HG03159 (cell line): Measurements from ENCODE around the gene CHD5.
"Not testable (repeated sequence)": the region's sequence is repeated elsewhere in the genome, so short reads cannot be mapped to it uniquely, and the experiment has no call there.

Experiments
- ATAC-seq: cut with Tn5 transposase; IDR thresholded peaks from one replicate; pipeline ENCODE4 v1.9.1; 2021; ENCODE audit warnings: mild to moderate bottlenecking, moderate library complexity; ENCODE audit not compliant: unreplicated experiment

Gene CHD5

GRCh38 chr1:6088956-6089355 is 91.2 kb downstream of the CHD5 start:
- ATAC-seq, result no peak

GRCh38 chr1:6087958-6088357 is 92.2 kb downstream of the CHD5 start:
- ATAC-seq, result no peak

- ATAC-seq, result no peak
Observed at GRCh38 chr1:6087377-6087772, 92.7 kb downstream of the CHD5 start.

- ATAC-seq, result no peak
Observed at GRCh38 chr1:6086762-6087376, 93.3 kb downstream of the CHD5 start.

GRCh38 chr1:6086358-6086757 is 93.8 kb downstream of the CHD5 start:
- no peak for ATAC-seq

GRCh38 chr1:6085666-6086065 is 94.5 kb downstream of the CHD5 start:
- ATAC-seq, result no peak

- no peak for ATAC-seq
Observed at GRCh38 chr1:6084781-6085495, 95.2 kb downstream of the CHD5 start.

- no peak for ATAC-seq
Observed at GRCh38 chr1:6083801-6084446, 96.2 kb downstream of the CHD5 start.

- ATAC-seq, result no peak
Observed at GRCh38 chr1:6083385-6083784, 96.7 kb downstream of the CHD5 start.

GRCh38 chr1:6082430-6082971 is 97.6 kb downstream of the CHD5 start:
- ATAC-seq, result no peak

- ATAC-seq, result no peak
Observed at GRCh38 chr1:6081901-6082300, 98.2 kb downstream of the CHD5 start.

GRCh38 chr1:6080469-6080868 is 99.7 kb downstream of the CHD5 start:
- ATAC-seq, result no peak

- no peak for ATAC-seq
Observed at GRCh38 chr1:6077919-6078318, 102.2 kb downstream of the CHD5 start.

- no peak for ATAC-seq
Observed at GRCh38 chr1:6077506-6077905, 102.6 kb downstream of the CHD5 start.

- ATAC-seq, result not testable (repeated sequence)
Observed at GRCh38 chr1:6077061-6077460, 103.1 kb downstream of the CHD5 start.

- no peak for ATAC-seq
Observed at GRCh38 chr1:6075748-6076147, 104.4 kb downstream of the CHD5 start.

- ATAC-seq, result no peak
Observed at GRCh38 chr1:6074192-6074901, 105.8 kb downstream of the CHD5 start.

- no peak for ATAC-seq
Observed at GRCh38 chr1:6073480-6074053, 106.6 kb downstream of the CHD5 start.

GRCh38 chr1:6072774-6073479 is 107.2 kb downstream of the CHD5 start:
- ATAC-seq, result no peak

GRCh38 chr1:6071219-6071618 is 108.9 kb downstream of the CHD5 start:
- no peak for ATAC-seq
